CD14-positive monocyte (primary cell): ENCODE measurements around the gene PPP1R15A. TPM values are rescaled to one million over a fixed set of nuclear protein-coding genes. Genes with fewer than 3 reads are reported as not detected.

Experiments
- DNase-seq, 3 donors: peaks; one replicate each; pipeline ENCODE4 v3.0.0-alpha.2; 2011 to 2022
- H2AFZ ChIP-seq: 2 replicates; pipeline ENCODE4 v1.6.0; 2012; ENCODE audit warnings: mild to moderate bottlenecking, low read depth, low read length, inconsistent platforms; ENCODE audit not compliant: insufficient read depth, poor library complexity, severe bottlenecking
- H3K27ac ChIP-seq, 2 donors: 1 replicate in 1 of 2; 2 replicates in 1 of 2; pipeline ENCODE4 v1.5.1; 2012 to 2013; ENCODE audit warnings: low read length in 2 of 2, control low read depth in 1 of 2, inconsistent platforms in 1 of 2, low read depth in 1 of 2, mild to moderate bottlenecking in 1 of 2
- H3K27me3 ChIP-seq, 2 donors: one replicate each; pipeline versions ENCODE4 v1.6.0 to v1.6.1; 2011 to 2013; ENCODE audit warnings: low read length in 2 of 2; ENCODE audit not compliant: control insufficient read depth in 2 of 2, insufficient read depth in 2 of 2
- H3K36me3 ChIP-seq, 2 donors: replicated peaks in 1 of 2; 1 replicate in 1 of 2; 2 replicates in 1 of 2; pipeline versions ENCODE4 v1.5.1 to v1.6.1; 2012 to 2013; ENCODE audit warnings: low read length in 2 of 2, control low read depth in 1 of 2, inconsistent platforms in 1 of 2, mild to moderate bottlenecking in 1 of 2; ENCODE audit not compliant: insufficient read depth in 2 of 2, control insufficient read depth in 1 of 2
- H3K4me1 ChIP-seq, 2 donors: 1 replicate in 1 of 2; 2 replicates in 1 of 2; pipeline versions ENCODE4 v1.5.1 to v1.6.1; 2012 to 2013; ENCODE audit warnings: low read length in 2 of 2, control low read depth in 1 of 2, inconsistent platforms in 1 of 2, mild to moderate bottlenecking in 1 of 2, moderate library complexity in 1 of 2; ENCODE audit not compliant: insufficient read depth in 2 of 2, control insufficient read depth in 1 of 2
- H3K4me2 ChIP-seq: replicated peaks from 2 replicates; pipeline ENCODE3; 2012; ENCODE audit warnings: low read length, moderate library complexity, mild to moderate bottlenecking; ENCODE audit not compliant: poor library complexity, severe bottlenecking; ENCODE audit errors: extremely low read depth
- H3K4me3 ChIP-seq, 3 experiments: fragments of 200-600 bp in 1 of 3; sonication (generic) in 1 of 3; replicated peaks in 1 of 3; 1 replicate in 2 of 3; 2 replicates in 1 of 3; pipeline ENCODE4 v1.5.1; 2011 to 2013; ENCODE audit warnings: low read length in 3 of 3, mild to moderate bottlenecking in 3 of 3, control low read depth in 2 of 3, low read depth in 2 of 3, inconsistent platforms in 1 of 3, moderate library complexity in 1 of 3
- H3K79me2 ChIP-seq: 2 replicates; pipeline ENCODE4 v1.6.0; 2012; ENCODE audit warnings: mild to moderate bottlenecking, control low read depth, inconsistent platforms, low read length, moderate library complexity; ENCODE audit not compliant: insufficient read depth
- H3K9ac ChIP-seq: 2 replicates; pipeline ENCODE4 v1.6.0; 2017; ENCODE audit warnings: low read length, mild to moderate bottlenecking; ENCODE audit not compliant: insufficient read depth, poor library complexity, severe bottlenecking
- H3K9me3 ChIP-seq, 2 donors: replicated peaks in 1 of 2; 1 replicate in 1 of 2; 2 replicates in 1 of 2; pipeline versions ENCODE4 v1.5.1 to v1.6.1; 2012 to 2013; ENCODE audit warnings: low read length in 2 of 2, control low read depth in 1 of 2; ENCODE audit not compliant: control insufficient read depth in 1 of 2, insufficient read depth in 1 of 2
- H4K20me1 ChIP-seq: 2 replicates; pipeline ENCODE4 v1.6.0; 2012; ENCODE audit warnings: mild to moderate bottlenecking, low read length, control low read depth, moderate library complexity; ENCODE audit not compliant: insufficient read depth
- H3K27ac Mint-ChIP-seq, 7 donors: one replicate each; pipeline ENCODE4 v1.8.0; 2020; ENCODE audit warnings: mild to moderate bottlenecking in 7 of 7, mixed read lengths in 7 of 7, moderate library complexity in 6 of 7, inconsistent platforms in 2 of 7
- H3K27me3 Mint-ChIP-seq, 3 donors: one replicate each; pipeline ENCODE4 v1.8.0; 2021 to 2022; ENCODE audit warnings: low read depth in 3 of 3, mild to moderate bottlenecking in 3 of 3, mixed read lengths in 3 of 3, moderate library complexity in 3 of 3, inconsistent platforms in 1 of 3
- H3K36me3 Mint-ChIP-seq, 2 donors: one replicate each; pipeline ENCODE4 v1.8.0; 2020; ENCODE audit warnings: mixed read lengths in 2 of 2, inconsistent platforms in 1 of 2, mild to moderate bottlenecking in 1 of 2
- H3K4me1 Mint-ChIP-seq: one replicate; pipeline ENCODE4 v1.8.0; 2020; ENCODE audit warnings: mild to moderate bottlenecking, mixed read lengths
- H3K4me3 Mint-ChIP-seq, 2 donors: one replicate each; pipeline ENCODE4 v1.8.0; 2020; ENCODE audit warnings: mild to moderate bottlenecking in 2 of 2, mixed read lengths in 2 of 2, moderate library complexity in 1 of 2
- H3K9me3 Mint-ChIP-seq, 7 donors: one replicate each; pipeline ENCODE4 v1.8.0; 2020 to 2022; ENCODE audit warnings: mixed read lengths in 7 of 7, mild to moderate bottlenecking in 6 of 7, moderate library complexity in 6 of 7, inconsistent platforms in 2 of 7
- WGBS: methylation state at CpG from one replicate; pipeline ENCODE4 v1.1.5; 2013; ENCODE audit warnings: missing lambda C conversion rate; ENCODE audit not compliant: insufficient coverage; 5-methylcytosine and 5-hydroxymethylcytosine counted together
- intact Hi-C, 2 donors: fragments of 100-400 bp; cut with micrococcal nuclease; formaldehyde crosslinking; loops; one replicate each; pipeline versions ENCODE4 v1.15.0 to v1.15.1; 2023
- polyA plus RNA-seq, 3 donors: library from polyadenylated mRNA; depleted of rRNA in 1 of 3; unstranded in 2 of 3; stranded (reverse) in 1 of 3; fragments of 300-500 nt in 2 of 3; fragments of >200 nt in 1 of 3; fragmentation: Illumina TruSeq in 2 of 3; gene quantifications; 1 replicate in 2 of 3; 2 replicates in 1 of 3; pipeline ENCODE4 v1.2.3, GENCODE V29; 2012 to 2021
- TF ChIP-seq, protein P1 (sequence below): fragments of 200-600 bp; IDR thresholded peaks from one replicate; pipeline ENCODE4 v1.8.0; 2022; ENCODE audit warnings: antibody characterized with exemption, mild to moderate bottlenecking

PPP1R15A gene
- polyA plus RNA-seq, 3 donors: 127 to 745 (median 169) TPM

DNA sequence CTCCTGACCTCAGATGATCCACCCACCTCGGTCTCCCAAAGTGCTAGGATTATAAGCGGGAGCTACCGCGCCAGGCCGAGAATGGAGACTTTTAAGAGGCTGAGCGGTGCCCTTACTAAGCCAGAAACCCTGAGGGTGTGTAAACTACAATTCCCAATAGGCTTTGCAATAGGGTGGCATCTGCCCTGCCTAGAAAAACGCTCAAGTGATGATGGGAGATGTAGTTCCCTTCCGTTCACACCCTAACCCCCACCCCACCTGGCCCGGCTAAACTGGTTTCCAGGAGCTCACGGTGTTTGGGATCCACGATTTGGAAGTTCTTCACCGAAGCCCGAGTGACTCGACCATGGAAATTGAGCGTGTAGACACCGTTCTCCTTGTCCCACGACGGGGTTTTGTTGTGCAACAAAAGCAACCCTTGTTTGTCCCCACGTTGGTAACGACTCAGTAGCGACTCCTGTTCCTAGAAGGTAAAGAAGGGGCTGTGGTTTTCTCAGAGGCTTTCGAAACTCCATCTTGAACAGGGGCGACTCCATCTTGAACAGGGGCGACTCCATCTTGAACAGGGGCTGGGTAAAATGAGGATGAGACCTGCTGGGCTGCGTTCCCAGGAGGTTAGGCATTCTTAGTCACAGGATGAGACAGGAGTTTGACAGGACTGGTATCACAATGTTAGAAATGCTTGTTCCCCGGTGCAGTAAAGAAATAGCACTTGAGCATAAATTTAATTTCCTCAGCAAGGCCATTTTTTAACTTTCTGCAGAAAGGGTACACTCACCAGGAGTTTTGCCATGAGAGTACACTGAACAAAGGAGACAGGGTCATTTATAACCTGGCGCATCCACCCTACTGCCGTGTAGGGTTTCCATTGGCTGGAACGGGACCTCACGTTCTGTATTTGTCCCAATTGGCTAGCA is 9.8 kb downstream of the PPP1R15A start:
- H3K4me1 Mint-ChIP-seq: peaks cover 19% of the 10 kb centered on the region
- Histone ChIP-seq H2AFZ (no peak overlapping the region), H3K27me3 (no peaks in the 10 kb centered on the region), H3K27ac (no peak overlapping the region), H3K9me3 (peaks cover 6 to 7% of the 10 kb centered on the region in 2 donors), H3K79me2 (no peaks in the 10 kb centered on the region), H4K20me1 (peaks cover 38% of the 10 kb centered on the region), H3K4me1 (peaks cover 10 to 28% of the 10 kb centered on the region in 2 donors), H3K4me3 (no peak overlapping the region), H3K9ac (no peak overlapping the region), H3K4me2 (no peak overlapping the region), H3K36me3 (peaks cover 2 to 16% of the 10 kb centered on the region in 2 donors)
- intact Hi-C loops: no loop called here
- H3K27ac Mint-ChIP-seq: peak overlapping the region in 5 of 7 donors; percentile 26 to 84 (median 62)
- TF ChIP-seq, protein P1, sequence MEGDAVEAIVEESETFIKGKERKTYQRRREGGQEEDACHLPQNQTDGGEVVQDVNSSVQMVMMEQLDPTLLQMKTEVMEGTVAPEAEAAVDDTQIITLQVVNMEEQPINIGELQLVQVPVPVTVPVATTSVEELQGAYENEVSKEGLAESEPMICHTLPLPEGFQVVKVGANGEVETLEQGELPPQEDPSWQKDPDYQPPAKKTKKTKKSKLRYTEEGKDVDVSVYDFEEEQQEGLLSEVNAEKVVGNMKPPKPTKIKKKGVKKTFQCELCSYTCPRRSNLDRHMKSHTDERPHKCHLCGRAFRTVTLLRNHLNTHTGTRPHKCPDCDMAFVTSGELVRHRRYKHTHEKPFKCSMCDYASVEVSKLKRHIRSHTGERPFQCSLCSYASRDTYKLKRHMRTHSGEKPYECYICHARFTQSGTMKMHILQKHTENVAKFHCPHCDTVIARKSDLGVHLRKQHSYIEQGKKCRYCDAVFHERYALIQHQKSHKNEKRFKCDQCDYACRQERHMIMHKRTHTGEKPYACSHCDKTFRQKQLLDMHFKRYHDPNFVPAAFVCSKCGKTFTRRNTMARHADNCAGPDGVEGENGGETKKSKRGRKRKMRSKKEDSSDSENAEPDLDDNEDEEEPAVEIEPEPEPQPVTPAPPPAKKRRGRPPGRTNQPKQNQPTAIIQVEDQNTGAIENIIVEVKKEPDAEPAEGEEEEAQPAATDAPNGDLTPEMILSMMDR: no peak
- H3K27me3 Mint-ChIP-seq: peaks cover 1 to 7% (median 3%) of the 10 kb centered on the region in 3 donors
- WGBS: 57% methylated on average over 18 of the region's 30 CpGs
- peaks cover 11 to 26% (median 14%) of the 10 kb centered on the region in 7 donors for H3K9me3 Mint-ChIP-seq
- peaks cover 14 to 24% of the 10 kb centered on the region in 2 donors for H3K36me3 Mint-ChIP-seq
- peak in 2 of 3 donors; percentile 29 to 58 for DNase-seq
- no peak overlapping the region for H3K4me3 Mint-ChIP-seq

DNA sequence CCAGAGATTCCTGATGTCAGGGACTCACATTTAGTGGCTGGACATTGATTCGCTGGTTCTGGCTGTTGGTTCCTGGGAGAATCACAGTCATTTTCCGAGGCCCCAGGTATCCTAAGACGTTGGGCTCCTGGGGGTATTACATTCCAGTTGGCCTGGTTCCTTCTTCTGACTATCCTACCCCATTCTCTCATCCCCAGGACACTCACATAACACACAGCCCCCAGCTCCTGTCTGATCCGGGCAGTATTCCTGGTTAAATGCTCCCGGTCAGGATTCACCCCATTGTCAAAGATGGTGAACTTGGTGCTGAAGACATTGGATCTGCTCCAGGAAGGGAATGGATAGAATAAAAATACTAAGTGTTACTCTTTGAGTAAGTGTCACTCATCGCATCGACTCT is 11.5 kb downstream of the PPP1R15A start:
- Histone ChIP-seq H4K20me1 (peaks cover 20% of the 10 kb centered on the region), H3K36me3 (peaks cover 0 to 1% of the 10 kb centered on the region in 2 donors), H3K27me3 (no peaks in the 10 kb centered on the region), H3K27ac (no peak overlapping the region), H3K79me2 (no peaks in the 10 kb centered on the region), H3K4me3 (no peak overlapping the region), H3K4me1 (peaks cover 3 to 17% of the 10 kb centered on the region in 2 donors), H2AFZ (no peak overlapping the region), H3K9ac (no peak overlapping the region), H3K9me3 (peaks cover 6 to 7% of the 10 kb centered on the region in 2 donors), H3K4me2 (no peak overlapping the region)
- intact Hi-C loops: no loop called here
- Mint-ChIP-seq H3K4me3 (no peak overlapping the region), H3K36me3 (peaks cover under 1 to 7% of the 10 kb centered on the region in 2 donors), H3K4me1 (peaks cover 9% of the 10 kb centered on the region), H3K27me3 (peaks cover 1 to 7% (median 3%) of the 10 kb centered on the region in 3 donors), H3K9me3 (peaks cover 11 to 26% (median 14%) of the 10 kb centered on the region in 7 donors), H3K27ac (peak overlapping the region in 1 of 7 donors; percentile 25)
- 100% methylated on average over 2 of the region's 7 CpGs for WGBS
- DNase-seq: peak in 1 of 3 donors; percentile 46
- TF ChIP-seq, protein P1: no peak
